GM12873 (cell line): ENCODE measurements around the gene DNAI1.
A peak's percentile ranks its signal among the peaks of the same experiment; 100 is the strongest.

Experiments used
- CTCF ChIP-seq: IDR thresholded peaks from 2 replicates; pipeline ENCODE4 v1.5.1; 2012; ENCODE audit warnings: low read depth, mild to moderate bottlenecking, moderate library complexity, low read length, control low read depth; ENCODE audit not compliant: insufficient read depth; ENCODE audit errors: missing control alignments

DNAI1 gene

GRCh38 chr9:34514816-34515215, 56.2 kb downstream of the DNAI1 start:
- TF ChIP-seq CTCF: no peak

GRCh38 chr9:34515959-34516358, 57.4 kb downstream of the DNAI1 start:
- TF ChIP-seq CTCF: no peak

GRCh38 chr9:34517185-34517584, 58.6 kb downstream of the DNAI1 start:
- TF ChIP-seq CTCF: no peak

- no peak for TF ChIP-seq CTCF
Measured at GRCh38 chr9:34518110-34518616, 59.6 kb downstream of the DNAI1 start.

- TF ChIP-seq CTCF: no peak
Measured at GRCh38 chr9:34518896-34519295, 60.3 kb downstream of the DNAI1 start.

GRCh38 chr9:34519321-34520020, 60.9 kb downstream of the DNAI1 start:
- TF ChIP-seq CTCF: peak; percentile 24

- no peak for TF ChIP-seq CTCF
Measured at GRCh38 chr9:34520096-34520495, 61.5 kb downstream of the DNAI1 start.
